HCT116 (cell line): ENCODE results near the gene KIAA0319L. TPM values are rescaled to one million over a fixed set of nuclear protein-coding genes. Genes with fewer than 3 reads are reported as not detected.

Source experiments
- ATAC-seq: fragments of 200-7000 bp; cut with Tn5 transposase; 2 replicates; pipeline ENCODE4 v1.9.1; 2020; ENCODE audit warnings: mild to moderate bottlenecking, moderate library complexity
- BruUV-seq: library from RNA; stranded (reverse); fragments of 400-500 nt; replicated peaks from 2 replicates; lab custom pipeline; 2021; lab: Mats Ljungman, UMichigan
- CTCF ChIA-PET: fragments of 300-600 bp; sonication (Branson Sonifier 250); formaldehyde crosslinking; loops from one replicate; lab custom pipeline; 2021; ENCODE audit warnings: antibody characterized with exemption; lab: Charles Lee
- POLR2A ChIA-PET: fragments of 300-600, 350-600 bp; sonication (Branson Sonifier 250); formaldehyde crosslinking; loops from one replicate; lab custom pipeline; 2021; ENCODE audit warnings: antibody characterized with exemption; lab: Charles Lee
- RAD21 ChIA-PET, 2 experiments: fragments of 300-600 bp; sonication (Branson Sonifier 250); formaldehyde crosslinking; loops; one replicate each; lab custom pipeline; 2023; ENCODE audit warnings: low total read pairs in 2 of 2; ENCODE audit not compliant: uncharacterized antibody in 2 of 2, unreplicated experiment in 2 of 2, low non-redundant PET in 1 of 2; lab: Charles Lee
- DNase-seq: peaks from one replicate; pipeline ENCODE4 v3.0.0-alpha.2; 2010; ENCODE audit warnings: low read depth, low spot score
- H2AFZ ChIP-seq: fragments of 200-600 bp; shearing (Covaris generic), sonication (generic); 2 replicates; pipeline ENCODE4 v1.6.1; 2017; ENCODE audit warnings: low read depth, mixed run types, mixed read lengths, antibody characterized with exemption, low read length; ENCODE audit not compliant: poor library complexity, severe bottlenecking
- H3K27ac ChIP-seq: 2 replicates; pipeline ENCODE4 v1.5.1; 2012; ENCODE audit warnings: low read depth, low read length
- H3K27me3 ChIP-seq: fragments of 200-600 bp; sonication (generic); 2 replicates; pipeline ENCODE4 v1.6.1; 2016; ENCODE audit warnings: mixed run types, low read length, mixed read lengths; ENCODE audit not compliant: insufficient read depth
- H3K36me3 ChIP-seq, 2 experiments: fragments of 200-500 bp in 1 of 2; fragments of 200-600 bp in 1 of 2; sonication (Bioruptor generic) in 1 of 2; sonication (generic) in 1 of 2; 2 replicates each; pipeline versions ENCODE4 v1.5.1 to v1.6.1; 2014 to 2016; ENCODE audit warnings: low read length in 2 of 2, inconsistent platforms in 1 of 2, mixed read lengths in 1 of 2, mixed run types in 1 of 2; ENCODE audit not compliant: insufficient read depth in 2 of 2, control insufficient read depth in 1 of 2
- H3K4me1 ChIP-seq, 2 experiments: fragments of 200-600 bp in 1 of 2; sonication (generic) in 1 of 2; 2 replicates each; pipeline versions ENCODE4 v1.5.1 to v1.6.1; 2012 to 2017; ENCODE audit warnings: low read length in 2 of 2, inconsistent platforms in 1 of 2, mild to moderate bottlenecking in 1 of 2, mixed read lengths in 1 of 2, mixed run types in 1 of 2, moderate library complexity in 1 of 2; ENCODE audit not compliant: insufficient read depth in 2 of 2, control insufficient read depth in 1 of 2
- H3K4me2 ChIP-seq: fragments of 200-600 bp; sonication (generic); 2 replicates; pipeline ENCODE4 v1.6.1; 2017; ENCODE audit warnings: mixed run types, low read length, mixed read lengths
- H3K4me3 ChIP-seq, 2 experiments: fragments of 200-600 bp in 1 of 2; sonication (generic) in 1 of 2; replicated peaks in 1 of 2; 2 replicates each; pipeline ENCODE4 v1.5.1; 2011 to 2016; ENCODE audit warnings: low read length in 2 of 2, control low read depth in 1 of 2, low read depth in 1 of 2, mild to moderate bottlenecking in 1 of 2, mixed read lengths in 1 of 2, mixed run types in 1 of 2
- H3K79me2 ChIP-seq: fragments of 200-600 bp; sonication (generic); 2 replicates; pipeline ENCODE4 v1.6.1; 2017; ENCODE audit warnings: mild to moderate bottlenecking, mixed run types, low read length, moderate library complexity, mixed read lengths; ENCODE audit not compliant: insufficient read depth
- H3K9ac ChIP-seq: fragments of 200-600 bp; sonication (generic); 2 replicates; pipeline ENCODE4 v1.6.1; 2016; ENCODE audit warnings: low read length, mixed read lengths
- H3K9me2 ChIP-seq: fragments of 200-600 bp; sonication (generic), shearing (Covaris generic); 2 replicates; pipeline ENCODE4 v1.6.1; 2017; ENCODE audit warnings: mixed run types, mild to moderate bottlenecking, moderate library complexity; ENCODE audit not compliant: insufficient read depth
- H3K9me3 ChIP-seq, 2 experiments: fragments of 200-500 bp in 1 of 2; fragments of 200-600 bp in 1 of 2; sonication (Bioruptor generic) in 1 of 2; sonication (generic) in 1 of 2; 2 replicates each; pipeline ENCODE4 v1.6.1; 2014 to 2017; ENCODE audit warnings: low read length in 2 of 2, mixed read lengths in 2 of 2, inconsistent platforms in 1 of 2, low read depth in 1 of 2, mild to moderate bottlenecking in 1 of 2, mixed run types in 1 of 2, moderate library complexity in 1 of 2; ENCODE audit not compliant: control insufficient read depth in 1 of 2, insufficient read depth in 1 of 2
- H4K20me1 ChIP-seq: fragments of 200-600 bp; sonication (generic), shearing (Covaris generic); 2 replicates; pipeline ENCODE4 v1.6.1; 2017; ENCODE audit warnings: mixed run types, mild to moderate bottlenecking, moderate library complexity; ENCODE audit not compliant: insufficient read depth
- CBX3 ChIP-seq: IDR thresholded peaks from 2 replicates; pipeline ENCODE4 v1.6.1; 2012; ENCODE audit warnings: low read depth
- CTCF ChIP-seq, 3 experiments: fragments of 200-600 bp in 1 of 3; sonication (generic) in 1 of 3; IDR thresholded peaks in 2 of 3; conservative IDR thresholded peaks in 1 of 3; 2 replicates each; pipeline ENCODE4 v1.5.1; 2012 to 2017; ENCODE audit warnings: low read depth in 2 of 3, low read length in 2 of 3, antibody characterized with exemption in 1 of 3, borderline replicate concordance in 1 of 3, control low read depth in 1 of 3, mild to moderate bottlenecking in 1 of 3, mixed read lengths in 1 of 3, mixed run types in 1 of 3, moderate library complexity in 1 of 3; ENCODE audit not compliant: insufficient read depth in 1 of 3
- EGR1 ChIP-seq: IDR thresholded peaks from 2 replicates; pipeline ENCODE4 v1.6.1; 2012; ENCODE audit warnings: low read depth
- ELF1 ChIP-seq: IDR thresholded peaks from 2 replicates; pipeline ENCODE4 v1.6.1; 2012; ENCODE audit warnings: low read depth, borderline replicate concordance
- EZH2phosphoT487 ChIP-seq: fragments of 200-600 bp; IDR thresholded peaks from 2 replicates; pipeline ENCODE4 v1.6.1; 2018; ENCODE audit warnings: antibody characterized with exemption, borderline replicate concordance
- POLR2AphosphoS5 ChIP-seq: IDR thresholded peaks from 2 replicates; pipeline ENCODE4 v1.6.1; 2011; ENCODE audit warnings: mild to moderate bottlenecking, low read depth, low read length, moderate library complexity
- REST ChIP-seq: IDR thresholded peaks from 2 replicates; pipeline ENCODE4 v1.6.1; 2012; ENCODE audit warnings: low read depth
- SRF ChIP-seq: IDR thresholded peaks from 2 replicates; pipeline ENCODE4 v1.6.1; 2012; ENCODE audit warnings: low read depth
- ZBTB33 ChIP-seq: IDR thresholded peaks from 2 replicates; pipeline ENCODE4 v1.6.1; 2011; ENCODE audit warnings: mild to moderate bottlenecking, low read length, moderate library complexity; ENCODE audit not compliant: insufficient replicate concordance; ENCODE audit errors: extremely low read depth
- ZFX ChIP-seq: fragments of 450-650 bp; IDR thresholded peaks from 2 replicates; pipeline ENCODE4 v1.6.1; 2017
- ZNF274 ChIP-seq: fragments of 200-500 bp; sonication (Bioruptor generic); IDR thresholded peaks from 2 replicates; pipeline ENCODE4 v1.6.1; 2014; ENCODE audit warnings: mild to moderate bottlenecking, low read depth, low read length, inconsistent platforms
- intact Hi-C: fragments of 100-400 bp; cut with micrococcal nuclease; formaldehyde crosslinking; loops from 2 replicates; pipeline ENCODE4 v1.10.0; 2022
- total RNA-seq: library from RNA; stranded (reverse); gene quantifications from one replicate; pipeline ENCODE4 v1.2.1, GENCODE V29; 2021; ENCODE audit not compliant: unreplicated experiment

Gene KIAA0319L
- total RNA-seq, 1 experiment from 2014 or later = 35.6 TPM

- H3K9me3 ChIP-seq = no peaks in the 10 kb centered on the region
- ChIA-PET RAD21 (no interaction called here), POLR2A (no interaction called here), CTCF (no interaction called here)
- no peaks in the 10 kb centered on the region for H3K9me2 ChIP-seq
- intact Hi-C loops = no loop called here
- DNase-seq (no peak), ATAC-seq (no peak)
- TF ChIP-seq REST = no peak
- no peak for TF ChIP-seq CTCF (IDR thresholded peaks at IDR 0.05 in 2 of 3, conservative IDR thresholded peaks at IDR 0.05 in 1 of 3; ENCODE audit: borderline replicate concordance in 1 of 3, insufficient read depth in 1 of 3, low read depth in 2 of 3, low read length in 2 of 3)
- no peak for TF ChIP-seq ZBTB33
- TF ChIP-seq ZFX = no peak
- TF ChIP-seq ZNF274 = no peak
- TF ChIP-seq EGR1 = no peak
- TF ChIP-seq POLR2AphosphoS5 = no peak
- no peak for TF ChIP-seq EZH2phosphoT487
- no peak for TF ChIP-seq ELF1
- TF ChIP-seq CBX3 = no peak
- TF ChIP-seq SRF = no peak
- H3K4me2 ChIP-seq = no peak overlapping the region
- H4K20me1 ChIP-seq = no peaks in the 10 kb centered on the region
- H3K79me2 ChIP-seq = peaks cover 10% of the 10 kb centered on the region
- H3K4me1 ChIP-seq = peaks cover 6 to 10% of the 10 kb centered on the region in 2 experiments; a peak in 2 of 4 replicates
- H3K4me3 ChIP-seq = no peak overlapping the region
- H2AFZ ChIP-seq = no peak overlapping the region
- no peaks in the 10 kb centered on the region for H3K27me3 ChIP-seq
- no peak overlapping the region for H3K27ac ChIP-seq
- 0 out of 4 replicates have a peak, but pooled peaks cover 0 to 3% of the 10 kb centered on the region in 2 experiments for H3K36me3 ChIP-seq
- BruUV-seq = no TSS peak
- no peak overlapping the region for H3K9ac ChIP-seq
These were observed 37.8 kb downstream of the KIAA0319L start for GRCh38 chr1:35519432-35519831.
